Medulla oblongata (tissue), 1 donor: ENCODE results near the gene SPECC1.
"Not testable (repeated sequence)": the region's sequence is repeated elsewhere in the genome, so short reads cannot be mapped to it uniquely, and the experiment has no call there.

ENCODE experiments used
- DNase-seq: peaks from one replicate; pipeline ENCODE4 v3.0.0-alpha.2; 2015; ENCODE audit errors: extremely low spot score

Gene SPECC1

GRCh38 chr17:20009302-20010098 lies at the start of gene SPECC1:
SPECC1 (plus strand) TSS chr17:20009359; CDS start chr17:20096652, 87,293 bp downstream.
- DNase-seq: peak; percentile 32

- not testable (repeated sequence) for DNase-seq
Observed at GRCh38 chr17:19962954-19963353, 46.2 kb upstream of the SPECC1 start.

DNA sequence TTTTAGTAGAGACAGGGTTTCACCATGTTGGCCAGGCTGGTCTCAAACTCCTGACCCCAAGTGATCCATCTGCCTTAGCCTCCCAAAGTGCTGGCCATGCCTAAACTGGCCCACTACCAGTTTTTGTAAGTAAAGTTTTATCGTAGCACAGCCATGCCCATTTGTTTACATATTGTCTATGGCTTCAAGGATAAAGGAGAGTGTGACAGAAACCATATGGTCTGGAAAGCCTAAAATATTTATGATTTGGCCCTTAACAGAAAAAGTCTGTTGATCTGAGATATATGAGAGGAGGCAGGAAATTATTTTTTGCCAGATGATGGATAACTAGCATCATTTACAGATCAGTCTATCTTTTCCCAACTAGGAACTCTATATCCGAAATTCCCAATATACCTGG lies 36.0 kb upstream of the SPECC1 start:
- no peak for DNase-seq

GRCh38 chr17:19975601-19976000 lies 33.6 kb upstream of the SPECC1 start:
- no peak for DNase-seq

GRCh38 chr17:19977293-19978208 lies 31.6 kb upstream of the SPECC1 start, which contains the start of gene AKAP10:
AKAP10 (minus strand) TSS chr17:19977828; CDS start chr17:19977679, 149 bp downstream.
- peak; percentile 92 for DNase-seq

- DNase-seq: peak; percentile 65
Observed at GRCh38 chr17:19978209-19978802, 30.9 kb upstream of the SPECC1 start.

DNA sequence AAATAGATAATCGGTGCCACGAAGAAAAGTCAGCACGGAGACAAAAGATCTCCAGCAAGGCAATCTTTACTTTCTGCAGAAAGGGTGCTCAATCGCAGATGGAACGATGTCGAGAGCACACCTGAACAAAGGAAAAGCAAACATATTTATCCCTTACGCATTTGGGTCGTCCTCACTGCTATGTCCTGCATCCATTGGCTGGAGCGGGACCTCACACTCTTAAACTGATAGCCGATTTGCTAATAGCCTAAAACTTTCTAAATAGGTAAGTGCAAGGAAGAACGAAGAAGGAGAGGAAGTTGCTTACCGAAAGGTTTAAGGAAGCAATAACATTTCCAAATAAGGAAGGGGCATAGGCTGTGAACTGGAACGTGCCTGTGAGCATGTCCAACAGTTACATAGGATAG lies 30.4 kb upstream of the SPECC1 start:
- DNase-seq: no peak

DNA sequence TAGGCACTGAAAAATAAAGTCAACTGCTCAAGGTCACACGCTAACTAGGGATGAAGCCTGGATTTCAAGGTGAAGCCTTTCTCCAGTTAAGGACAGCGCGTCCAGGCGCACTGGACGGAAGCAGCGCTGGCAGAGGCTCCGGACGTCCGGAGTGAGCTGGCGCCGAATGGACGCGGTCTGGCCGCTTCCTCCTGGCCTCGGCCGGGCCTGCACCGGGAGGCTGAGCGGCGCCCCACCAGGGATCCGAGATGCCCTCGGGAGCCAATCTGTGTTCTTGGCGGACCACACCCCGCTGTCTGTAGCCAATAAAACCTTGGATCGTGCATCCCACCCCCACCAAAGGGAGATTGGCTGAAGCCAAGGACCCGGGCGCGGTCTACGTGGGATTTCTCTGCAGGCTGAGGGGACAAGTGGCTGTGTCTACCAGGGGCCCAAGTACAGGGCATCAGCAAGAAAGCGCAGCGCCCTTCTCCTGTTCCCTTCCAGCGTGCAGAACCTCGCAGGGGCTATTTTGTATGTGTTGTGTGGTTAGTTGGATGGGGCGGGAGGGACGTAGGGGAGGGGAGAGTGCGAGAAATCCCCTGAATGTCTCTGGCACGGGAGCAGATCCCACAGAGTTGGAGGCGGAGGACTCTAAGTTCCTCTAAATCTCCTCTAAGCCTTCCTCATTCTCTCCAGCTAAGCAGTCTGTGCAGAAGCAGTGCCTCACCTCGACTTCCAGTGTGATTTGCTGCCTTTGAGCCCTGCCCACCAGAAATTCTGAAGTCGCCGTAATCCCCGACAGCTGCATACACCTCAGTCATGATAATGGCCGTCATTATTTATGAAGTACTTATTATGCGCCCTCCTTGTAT lies 29.0 kb upstream of the SPECC1 start:
- peak; percentile 36 for DNase-seq

- no peak for DNase-seq
Observed at GRCh38 chr17:19986941-19987861, 22.0 kb upstream of the SPECC1 start.

DNA sequence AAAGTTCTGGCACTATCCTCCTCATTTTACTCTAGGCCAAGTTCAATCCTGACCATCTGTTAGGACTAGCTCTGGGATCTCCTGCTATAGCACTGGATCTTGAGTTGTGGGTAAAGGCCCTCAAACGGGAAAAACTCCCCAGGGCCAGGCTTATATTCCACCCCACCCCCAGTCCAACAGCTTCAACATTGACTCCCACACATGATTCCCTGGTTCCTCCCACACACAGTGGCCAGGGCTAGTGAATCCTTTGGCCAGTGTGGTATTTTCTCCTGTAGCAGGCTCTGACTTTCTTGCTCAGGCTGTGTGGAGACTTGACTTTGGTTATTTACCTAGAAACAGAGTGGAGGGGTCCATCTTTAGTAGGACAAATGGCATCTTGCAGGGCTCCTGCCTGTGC lies 21.3 kb upstream of the SPECC1 start:
- DNase-seq: no peak

DNA sequence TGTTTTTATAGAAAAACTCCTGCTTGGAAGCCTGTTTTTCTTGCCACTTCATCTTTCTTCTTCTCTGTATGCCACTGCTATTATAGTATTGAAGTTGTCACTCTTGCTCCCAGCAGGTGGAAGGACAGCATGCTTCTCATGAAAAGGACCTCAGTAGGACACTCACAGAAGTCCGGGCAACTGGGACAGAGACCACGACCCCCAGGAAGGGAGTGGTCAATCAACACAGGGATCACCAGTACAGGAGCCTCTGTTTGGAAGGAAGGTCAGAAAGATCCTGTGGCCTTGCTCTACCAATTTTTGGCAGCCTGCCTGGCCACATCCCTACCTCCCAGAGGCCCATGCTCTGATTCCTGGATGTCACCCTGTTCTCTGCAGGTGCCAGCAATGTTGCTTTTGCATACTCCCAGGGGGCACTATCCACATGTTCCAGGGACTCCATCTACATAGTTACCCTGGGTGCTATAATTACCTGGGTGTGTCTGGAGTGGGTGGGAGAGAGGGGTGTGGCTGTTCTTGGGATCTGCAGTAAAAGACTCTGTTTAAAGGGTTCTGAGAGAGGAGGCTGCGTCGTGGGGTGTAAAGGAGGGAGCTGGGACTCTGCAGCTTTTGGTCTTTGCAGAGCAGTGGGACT lies 17.8 kb upstream of the SPECC1 start:
- DNase-seq: no peak

GRCh38 chr17:19992803-19993713 lies 16.1 kb upstream of the SPECC1 start:
- DNase-seq: peak; percentile 96

DNA sequence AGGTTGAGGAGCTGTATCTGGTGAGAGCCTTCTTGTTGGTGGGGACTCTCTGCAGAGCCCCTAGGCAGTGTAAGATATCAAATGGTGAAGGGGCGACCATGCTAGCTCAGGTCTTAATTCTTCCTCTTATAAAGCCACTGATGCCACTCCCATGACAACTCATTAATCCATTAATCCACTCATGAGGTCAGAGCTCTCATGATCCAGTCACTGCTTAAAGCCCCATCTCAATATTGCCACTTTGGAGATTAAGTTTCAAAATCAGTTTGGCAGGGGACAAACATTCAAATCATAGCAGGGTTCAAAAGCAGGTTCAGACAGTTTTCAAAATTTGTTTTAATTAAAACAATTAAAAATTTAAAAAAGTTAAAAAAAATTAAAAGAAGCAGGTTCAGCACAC lies 13.1 kb upstream of the SPECC1 start:
- no peak for DNase-seq

- DNase-seq: peak; percentile 23
Observed at GRCh38 chr17:19996502-19996901, 12.7 kb upstream of the SPECC1 start.

DNA sequence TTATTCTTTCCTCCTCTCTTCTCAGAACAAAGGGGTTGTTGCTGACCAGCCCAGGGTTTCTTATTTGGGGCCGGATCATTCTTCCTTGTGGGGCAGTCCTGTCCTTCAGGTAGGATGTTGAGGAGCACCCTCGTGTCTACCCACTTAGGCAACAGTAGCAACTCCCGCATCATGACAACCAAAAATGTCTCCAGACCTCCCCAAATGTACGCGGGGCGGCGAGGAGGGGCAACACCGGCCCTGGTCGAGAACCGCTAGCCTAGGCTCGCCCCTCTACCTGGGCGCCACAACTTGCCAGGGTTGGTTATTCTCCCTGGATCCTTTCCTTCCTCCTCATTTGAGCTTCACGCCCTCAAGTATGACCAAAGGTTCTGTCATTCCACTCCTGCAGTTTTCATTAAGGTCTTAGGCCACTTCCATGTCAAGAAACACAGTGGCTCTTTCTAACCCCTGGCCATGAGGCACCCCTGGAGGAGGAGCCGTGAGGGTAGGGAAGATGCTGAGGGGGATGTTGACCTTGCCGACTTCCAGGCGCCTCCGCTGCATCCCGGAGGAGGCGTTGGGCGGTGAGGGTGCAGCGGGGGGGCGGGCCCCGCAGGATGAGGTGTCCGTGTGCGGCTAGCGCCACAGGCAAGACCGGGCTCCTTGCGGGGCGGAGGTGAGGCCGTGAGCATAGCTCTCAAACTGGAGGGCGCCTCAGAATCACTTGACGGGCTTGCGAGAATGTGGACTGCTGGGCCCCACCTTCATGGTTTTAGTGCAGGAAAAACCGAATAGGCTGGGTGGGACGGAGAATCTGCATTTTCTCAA lies 712 bp upstream of the SPECC1 start:
- no peak for DNase-seq

- DNase-seq: peak; percentile 87
Observed at GRCh38 chr17:20009052-20009301, 182 bp upstream of the SPECC1 start.

GRCh38 chr17:20010099-20010863 lies 1.1 kb downstream of the SPECC1 start:
- DNase-seq: peak; percentile 86
